Measurements from ENCODE around the gene ANKUB1.
A peak's percentile ranks its signal among the peaks of the same experiment; 100 is the strongest.

The ANKUB1 gene

GRCh38 chr3:149809699-149810098 lies 17.3 kb upstream of the ANKUB1 start:
- DNase-seq (ENCODE audit: low spot score): no peak

DNA sequence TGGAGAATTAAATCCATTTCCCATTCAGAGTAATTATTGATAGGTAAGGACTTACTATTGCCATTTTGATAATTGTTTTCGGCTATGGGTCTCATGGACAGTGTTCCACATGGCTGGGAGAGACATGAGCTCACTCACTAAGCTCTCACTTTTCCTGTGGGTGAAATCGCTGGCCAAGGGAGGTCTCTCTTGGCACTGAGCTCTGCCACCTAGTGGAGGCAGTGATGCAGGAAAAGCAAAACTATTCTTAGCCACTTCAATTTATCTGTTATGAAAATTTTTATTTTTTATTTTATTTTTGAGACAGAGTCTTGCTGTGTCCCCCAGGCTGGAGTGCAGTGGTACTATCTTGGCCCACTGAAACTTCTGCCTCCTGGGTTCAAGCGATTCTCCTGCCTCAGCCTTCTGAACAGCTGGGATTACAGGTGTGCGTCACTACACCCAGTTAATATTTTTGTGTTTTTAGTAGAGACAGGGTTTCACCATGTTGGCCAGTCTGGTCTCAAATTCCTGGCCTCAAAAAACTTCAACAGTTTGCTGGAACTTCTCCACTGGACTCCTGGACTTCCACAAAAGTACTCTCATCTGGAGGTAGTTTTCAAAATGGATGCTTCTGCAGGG lies 16.0 kb upstream of the ANKUB1 start:
- DNase-seq (ENCODE audit: low spot score): peak; percentile 74

DNA sequence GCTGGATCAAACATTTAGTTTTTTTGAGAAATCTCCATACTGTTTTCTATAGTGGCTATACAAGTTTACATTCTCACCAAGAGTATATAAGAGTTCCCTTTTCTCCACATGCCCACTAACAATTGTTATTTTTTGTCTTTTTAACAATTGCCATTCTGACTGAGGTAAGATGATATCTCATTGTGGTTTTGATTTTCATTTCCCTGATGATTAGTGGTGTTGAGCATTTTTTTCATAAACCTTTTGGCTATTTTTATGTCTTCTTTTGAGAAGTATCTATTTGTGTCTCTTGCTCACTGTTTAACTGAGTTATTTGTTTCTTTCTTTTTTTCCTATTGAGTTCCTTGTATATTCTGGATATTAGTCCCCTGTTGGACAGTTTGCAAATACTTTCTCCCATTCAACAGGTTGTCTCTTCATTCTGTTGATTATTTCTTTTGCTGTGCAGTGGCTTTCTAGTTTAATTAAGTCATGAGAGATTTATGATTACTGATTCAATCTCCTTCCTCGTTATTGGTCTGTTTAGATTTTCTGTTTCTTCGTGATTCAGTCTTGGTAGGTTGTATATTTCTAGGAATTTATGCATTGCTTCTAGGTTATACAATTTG lies 13.9 kb upstream of the ANKUB1 start:
- no peak for DNase-seq (ENCODE audit: low spot score)

GRCh38 chr3:149801639-149802038 lies 9.3 kb upstream of the ANKUB1 start:
- no peak for DNase-seq (ENCODE audit: low spot score)

DNA sequence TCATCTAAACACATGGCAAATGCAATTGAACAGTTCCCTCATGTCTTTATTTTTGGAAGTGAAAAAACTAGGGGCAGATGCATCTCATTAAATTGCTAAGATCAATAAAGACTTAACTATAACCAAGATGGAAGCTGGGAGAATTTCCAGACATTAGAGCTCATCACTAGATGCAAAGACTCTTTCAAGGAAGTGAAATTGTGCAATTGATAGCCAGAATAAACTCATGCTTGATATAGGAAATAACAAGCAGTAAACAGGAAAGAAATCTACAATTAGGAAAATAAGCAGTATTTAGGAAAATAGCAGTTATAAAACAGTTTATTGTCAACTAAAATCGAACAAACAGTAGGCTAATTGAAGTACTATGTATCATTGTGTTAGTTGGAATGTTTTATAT lies 8.8 kb upstream of the ANKUB1 start:
- DNase-seq (ENCODE audit: low spot score): no peak

DNA sequence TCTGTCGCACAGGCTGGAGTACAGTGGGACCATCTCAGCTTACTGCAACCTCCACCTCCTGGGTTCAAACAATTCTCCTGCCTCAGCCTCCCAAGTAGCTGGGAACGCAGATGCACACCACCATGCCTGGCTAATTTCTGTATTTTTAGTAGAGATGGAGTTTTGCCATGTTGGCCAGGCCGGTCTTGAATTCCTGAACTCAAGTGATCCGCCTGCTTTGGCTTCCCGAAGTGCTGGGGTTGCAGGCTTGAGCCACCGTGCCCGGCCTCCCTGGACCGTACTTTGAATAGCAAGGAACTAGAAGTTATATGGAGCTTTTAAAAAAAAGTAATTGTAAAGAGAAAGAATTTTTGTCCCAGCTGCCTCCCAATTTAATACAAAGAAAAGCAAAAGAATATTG lies 8.3 kb upstream of the ANKUB1 start:
- no peak for DNase-seq (ENCODE audit: low spot score)

- no peak for DNase-seq (ENCODE audit: low spot score)
Measured at GRCh38 chr3:149796026-149796425, 3.7 kb upstream of the ANKUB1 start.

GRCh38 chr3:149790698-149791097 lies 1.7 kb downstream of the ANKUB1 start:
- no peak for DNase-seq (ENCODE audit: low spot score)

- DNase-seq (ENCODE audit: low spot score): no peak
Measured at GRCh38 chr3:149790268-149790667, 2.1 kb downstream of the ANKUB1 start.

GRCh38 chr3:149784064-149784704 lies 8.2 kb downstream of the ANKUB1 start:
- DNase-seq (ENCODE audit: low spot score): no peak

DNA sequence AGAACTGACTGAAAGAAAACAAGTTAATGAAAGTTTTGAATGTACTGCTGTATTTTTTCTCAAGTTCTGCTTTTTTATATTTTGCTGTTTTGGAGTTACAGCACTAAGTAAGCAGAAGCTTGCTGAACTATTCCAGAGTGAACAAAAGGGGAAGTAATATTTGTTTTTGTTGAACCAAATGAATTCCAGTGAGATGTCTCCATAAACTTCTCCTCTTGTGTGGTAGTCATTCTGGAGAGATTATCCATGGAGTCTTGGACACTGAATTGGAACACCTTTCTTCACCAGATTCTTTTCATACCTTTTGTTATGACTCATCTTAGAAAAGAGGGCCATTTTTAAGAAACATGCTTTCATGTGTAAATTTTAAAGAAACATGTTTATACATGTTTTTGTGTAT lies 8.8 kb downstream of the ANKUB1 start:
- no peak for DNase-seq (ENCODE audit: low spot score)

DNA sequence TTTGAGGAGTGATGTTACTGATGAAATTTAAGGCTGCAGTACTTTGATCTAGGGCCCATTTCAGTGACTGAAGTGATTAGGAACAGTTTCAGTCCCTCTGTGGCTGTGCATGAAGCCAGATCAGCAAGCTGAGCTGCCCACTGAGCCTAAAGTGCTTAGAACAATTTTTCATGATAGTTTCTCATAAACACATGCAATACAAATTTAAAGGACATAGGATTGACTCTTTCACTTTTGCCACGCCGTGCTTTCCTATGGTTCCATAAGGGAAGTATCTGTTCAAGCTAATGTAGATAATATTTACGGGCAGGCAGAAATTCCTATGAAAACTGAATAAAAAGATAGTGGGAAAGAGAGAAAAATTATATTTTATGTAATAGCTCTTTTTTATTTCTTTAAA lies 10.6 kb downstream of the ANKUB1 start:
- no peak for DNase-seq (ENCODE audit: low spot score)

DNA sequence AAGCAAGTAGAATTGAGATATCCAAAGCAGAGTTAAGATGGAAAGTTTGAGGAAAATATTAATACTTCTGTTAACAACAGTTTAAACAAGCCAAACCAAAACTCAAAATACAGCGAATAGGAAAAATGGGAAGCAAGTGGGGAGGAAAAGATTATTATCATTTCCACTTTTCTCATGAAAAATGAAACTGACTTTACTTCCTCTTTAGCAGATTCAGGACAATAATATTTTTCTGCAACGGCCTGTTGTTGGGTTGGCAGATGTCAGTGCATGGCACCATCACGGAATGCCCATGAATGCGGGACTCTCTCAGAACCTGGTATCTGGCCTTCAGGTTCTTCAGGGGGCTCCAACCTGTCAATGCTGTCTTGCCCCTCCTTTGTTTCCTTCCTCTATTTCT lies 11.1 kb downstream of the ANKUB1 start:
- no peak for DNase-seq (ENCODE audit: low spot score)

DNA sequence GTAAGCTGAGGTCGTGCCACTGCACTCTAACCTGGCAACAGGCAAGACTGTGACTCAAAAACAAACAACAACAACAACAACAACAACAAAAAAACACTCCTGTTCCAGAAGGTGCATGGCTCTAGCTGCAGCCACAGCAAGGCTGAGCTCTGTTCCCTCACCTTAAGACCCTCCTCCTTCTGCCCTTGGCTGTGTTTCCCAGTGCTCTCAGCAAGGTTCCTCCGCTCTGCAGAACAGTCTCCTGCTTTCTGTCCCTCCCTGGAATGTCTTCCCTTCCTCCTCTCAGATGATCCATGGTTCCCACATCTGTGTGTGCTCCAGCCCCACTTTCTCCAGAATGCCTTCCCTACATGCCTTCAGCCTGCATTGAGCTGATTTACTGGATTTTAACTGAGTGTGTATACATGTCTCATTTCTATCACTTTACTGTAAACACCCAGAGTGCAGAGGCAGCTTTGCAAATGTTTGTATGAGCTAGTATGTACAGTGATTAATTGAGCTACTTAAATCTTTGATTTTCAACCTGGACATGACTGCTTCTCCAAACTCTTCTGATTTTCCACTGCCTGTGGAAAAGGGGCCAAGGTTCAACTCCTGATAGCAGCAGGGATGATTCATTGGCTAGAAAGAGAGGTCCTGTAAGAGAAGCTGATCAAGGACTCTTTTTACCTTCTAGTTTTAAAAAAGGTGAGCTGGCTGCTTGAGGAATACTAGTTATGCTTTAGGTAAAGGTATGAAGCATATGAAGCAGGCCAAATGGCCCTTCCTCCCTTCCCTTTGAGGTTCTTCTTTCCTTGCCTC lies 14.7 kb downstream of the ANKUB1 start:
- no peak for DNase-seq (ENCODE audit: low spot score)

DNA sequence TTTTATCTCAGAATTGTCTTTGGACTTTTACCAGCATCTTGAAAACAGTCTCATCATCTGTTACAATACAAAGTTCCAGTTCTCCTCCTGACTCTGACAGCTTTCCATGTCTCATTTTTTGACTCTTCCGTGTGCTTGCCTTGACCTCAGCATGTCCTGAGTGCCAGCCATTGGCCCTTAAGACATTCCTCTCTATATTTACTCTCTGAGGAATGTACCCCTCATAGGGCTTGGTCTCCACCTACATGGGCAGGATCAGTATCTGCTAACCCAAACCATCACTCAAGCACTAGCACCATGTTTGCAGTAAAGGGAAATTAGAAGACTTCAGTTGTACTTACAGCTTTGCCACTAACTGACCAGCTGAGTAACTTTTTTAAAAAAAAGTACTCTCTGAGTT lies 16.2 kb downstream of the ANKUB1 start:
- DNase-seq (ENCODE audit: low spot score): no peak

GRCh38 chr3:149772861-149773260 lies 19.5 kb downstream of the ANKUB1 start:
- no peak for DNase-seq (ENCODE audit: low spot score)

DNA sequence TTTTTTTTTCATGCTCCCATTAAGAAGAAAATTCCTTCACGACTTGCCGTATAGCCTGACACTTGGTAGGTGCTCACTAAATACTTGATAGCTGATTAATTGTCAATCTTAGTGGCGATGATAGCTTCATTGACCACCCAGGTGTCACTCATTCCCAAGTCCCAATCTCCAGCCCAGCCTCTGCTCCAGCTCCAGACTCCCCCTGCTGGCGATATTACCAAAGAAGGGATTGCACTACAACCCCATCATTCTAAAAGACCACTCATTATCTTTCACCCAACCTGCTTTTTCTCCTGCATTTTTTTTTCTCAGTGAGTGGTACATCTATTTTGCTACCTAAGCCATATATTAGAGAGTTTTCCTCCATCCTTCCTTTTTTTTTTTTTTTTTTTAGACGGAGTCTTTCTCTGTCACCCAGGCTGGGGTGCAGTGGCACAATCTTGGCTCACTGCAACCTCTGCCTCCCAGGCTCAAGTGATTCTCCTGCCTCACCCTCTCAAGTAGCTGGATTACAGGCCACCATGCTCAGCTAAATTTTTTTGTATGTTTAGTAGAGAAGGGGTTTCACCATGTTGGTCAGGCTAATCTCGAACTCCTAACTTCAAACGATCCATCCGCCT lies 20.6 kb downstream of the ANKUB1 start:
- peak; percentile 36 for DNase-seq (ENCODE audit: low spot score)

DNA sequence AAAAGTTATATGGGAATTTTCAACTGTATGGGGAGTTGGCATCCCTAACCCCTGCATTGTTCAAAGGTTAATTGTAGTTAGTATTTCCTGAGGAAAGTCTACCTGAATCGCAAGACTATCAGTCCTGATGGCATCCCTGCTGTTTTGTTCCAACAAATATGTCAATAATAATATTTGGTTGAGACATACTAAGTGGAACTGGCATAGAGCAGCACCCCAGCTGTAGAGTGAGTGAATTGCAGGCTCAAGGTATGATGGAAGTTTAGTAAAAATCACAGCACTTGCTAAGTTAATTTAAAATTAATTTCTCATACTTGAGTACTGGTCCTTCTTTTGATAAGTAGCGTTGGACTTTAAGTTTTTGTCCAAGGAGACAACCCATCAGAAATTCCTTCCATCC lies 22.1 kb downstream of the ANKUB1 start:
- DNase-seq (ENCODE audit: low spot score): no peak

DNA sequence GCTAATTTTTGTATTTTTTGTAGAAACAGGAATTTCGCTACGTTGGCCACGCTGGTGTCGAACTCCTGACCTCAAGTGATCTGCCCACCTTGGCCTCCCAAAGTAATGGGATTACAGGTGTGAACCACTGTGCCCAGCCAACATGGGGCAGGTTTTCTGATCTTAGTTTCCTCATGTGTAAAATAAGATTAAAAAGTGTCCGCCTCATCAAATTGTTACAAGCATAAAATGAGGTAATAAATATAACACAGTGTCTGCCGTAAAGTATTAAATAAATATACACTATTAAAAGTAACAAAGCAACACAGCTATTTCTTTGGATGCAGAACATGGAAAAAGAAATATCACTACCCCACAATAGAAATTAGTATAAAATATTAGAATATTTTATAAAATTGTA lies 23.6 kb downstream of the ANKUB1 start:
- no peak for DNase-seq (ENCODE audit: low spot score)

DNA sequence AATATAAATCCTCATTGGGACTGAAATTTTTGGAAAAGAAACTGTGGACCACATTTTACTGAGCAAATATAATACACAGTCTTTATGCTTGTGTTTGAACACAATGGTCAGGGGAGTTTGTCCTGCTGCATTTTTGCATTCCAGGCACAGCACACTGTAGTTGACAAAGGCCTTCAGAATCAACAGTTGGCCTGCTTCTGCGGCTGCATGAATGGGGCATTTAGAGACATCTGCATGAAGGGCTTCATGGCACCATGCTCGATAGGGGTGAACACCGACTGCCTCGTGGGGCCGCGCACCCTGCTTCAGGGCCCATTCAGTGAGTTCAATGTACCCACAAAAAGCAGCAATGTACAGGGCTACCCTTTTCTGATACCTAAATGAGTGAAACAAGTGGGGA lies 24.6 kb downstream of the ANKUB1 start:
- no peak for DNase-seq (ENCODE audit: low spot score)

- DNase-seq (ENCODE audit: low spot score): no peak
Measured at GRCh38 chr3:149765762-149766334, 26.5 kb downstream of the ANKUB1 start.

DNA sequence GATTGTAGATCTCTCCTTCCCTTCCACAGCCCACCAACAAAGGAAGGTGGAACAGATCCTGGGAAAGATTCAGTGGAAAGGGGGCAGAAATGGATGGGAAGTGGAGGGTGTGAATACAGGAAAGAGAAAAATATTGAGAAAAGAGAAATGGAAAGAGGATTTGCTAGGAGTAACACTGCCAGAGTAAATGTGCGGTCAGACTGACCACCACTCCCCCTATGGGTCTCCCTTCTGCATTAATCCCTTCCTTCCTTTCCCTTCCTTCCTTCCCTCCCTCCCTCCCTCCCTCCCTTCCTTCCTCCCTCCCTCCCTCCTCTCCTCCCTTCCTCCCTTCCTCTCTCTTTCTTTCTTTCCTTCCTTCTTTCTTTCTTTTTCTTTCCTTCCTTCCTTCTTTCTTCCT lies 28.1 kb downstream of the ANKUB1 start:
- no peak for DNase-seq (ENCODE audit: low spot score)
